GM23338 (cell line): ENCODE data around the gene ZNF578.
A peak's percentile ranks its signal among the peaks of the same experiment; 100 is the strongest.

Experiments
- CREB1 ChIP-seq: fragments of 250-450 bp; sonication (Bioruptor Pico); IDR thresholded peaks from 2 replicates; pipeline ENCODE4 v1.5.0; 2020; ENCODE audit warnings: low read depth, mild to moderate bottlenecking, moderate library complexity
- CTCF ChIP-seq, 2 experiments: fragments of 200-600 bp in 1 of 2; sonication (generic) in 1 of 2; conservative IDR thresholded peaks; 2 replicates each; pipeline versions ENCODE4 v1.5.1 to v1.6.1; 2016 to 2017; ENCODE audit warnings: antibody characterized with exemption in 2 of 2, low read depth in 2 of 2, mild to moderate bottlenecking in 2 of 2, moderate library complexity in 1 of 2
- ETS1 ChIP-seq: IDR thresholded peaks from 2 replicates; pipeline ENCODE4 v1.6.1; 2016; ENCODE audit warnings: antibody characterized with exemption
- EZH2 ChIP-seq: fragments of 200-600 bp; sonication (generic); IDR thresholded peaks from one replicate; pipeline ENCODE4 v1.8.0; 2017; ENCODE audit warnings: antibody characterized with exemption, mild to moderate bottlenecking, low read depth; ENCODE audit not compliant: unreplicated experiment
- EZH2phosphoT487 ChIP-seq: fragments of 200-600 bp; sonication (generic); IDR thresholded peaks from one replicate; pipeline ENCODE4 v1.8.1; 2018; ENCODE audit warnings: antibody characterized with exemption; ENCODE audit not compliant: unreplicated experiment
- POLR2AphosphoS5 ChIP-seq: IDR thresholded peaks from 2 replicates; pipeline ENCODE4 v1.6.1; 2016; ENCODE audit warnings: antibody characterized with exemption, low read depth
- REST ChIP-seq: IDR thresholded peaks from one replicate; pipeline ENCODE4 v1.6.1; 2018; ENCODE audit warnings: antibody characterized with exemption; ENCODE audit not compliant: unreplicated experiment

- no peak for TF ChIP-seq CTCF (conservative IDR thresholded peaks at IDR 0.05; ENCODE audit: low read depth in 2 of 2)
- peak; percentile 74 for TF ChIP-seq POLR2AphosphoS5
- no peak for TF ChIP-seq EZH2
- TF ChIP-seq ETS1: no peak
- TF ChIP-seq EZH2phosphoT487: no peak
- no peak for TF ChIP-seq CREB1 (CRISPR knock-in tag)
- no peak for TF ChIP-seq REST
Measured at GRCh38 chr19:52535771-52536447, 82.6 kb downstream of the ZNF578 start.
